ENCODE results near the gene ATP1B1.

GRCh38 chr1:169111472-169111871, 5.0 kb downstream of the ATP1B1 start:
- TF ChIP-seq, protein P1, sequence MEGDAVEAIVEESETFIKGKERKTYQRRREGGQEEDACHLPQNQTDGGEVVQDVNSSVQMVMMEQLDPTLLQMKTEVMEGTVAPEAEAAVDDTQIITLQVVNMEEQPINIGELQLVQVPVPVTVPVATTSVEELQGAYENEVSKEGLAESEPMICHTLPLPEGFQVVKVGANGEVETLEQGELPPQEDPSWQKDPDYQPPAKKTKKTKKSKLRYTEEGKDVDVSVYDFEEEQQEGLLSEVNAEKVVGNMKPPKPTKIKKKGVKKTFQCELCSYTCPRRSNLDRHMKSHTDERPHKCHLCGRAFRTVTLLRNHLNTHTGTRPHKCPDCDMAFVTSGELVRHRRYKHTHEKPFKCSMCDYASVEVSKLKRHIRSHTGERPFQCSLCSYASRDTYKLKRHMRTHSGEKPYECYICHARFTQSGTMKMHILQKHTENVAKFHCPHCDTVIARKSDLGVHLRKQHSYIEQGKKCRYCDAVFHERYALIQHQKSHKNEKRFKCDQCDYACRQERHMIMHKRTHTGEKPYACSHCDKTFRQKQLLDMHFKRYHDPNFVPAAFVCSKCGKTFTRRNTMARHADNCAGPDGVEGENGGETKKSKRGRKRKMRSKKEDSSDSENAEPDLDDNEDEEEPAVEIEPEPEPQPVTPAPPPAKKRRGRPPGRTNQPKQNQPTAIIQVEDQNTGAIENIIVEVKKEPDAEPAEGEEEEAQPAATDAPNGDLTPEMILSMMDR (IDR thresholded peaks at IDR 0.05): no peak
- TF ChIP-seq POLR2A (IDR thresholded peaks at IDR 0.05): no peak
